Adipocyte (in vitro differentiated cells): ENCODE measurements around the gene ABCD3.

Experiments
- DNase-seq: peaks from one replicate; pipeline ENCODE4 v3.0.0-alpha.2; 2015; ENCODE audit warnings: low read depth
- H3K27me3 ChIP-seq: replicated peaks from 2 replicates; pipeline ENCODE4 v1.7.0; 2013; ENCODE audit warnings: mild to moderate bottlenecking, low read length, moderate library complexity; ENCODE audit not compliant: control insufficient read depth, insufficient read depth
- H3K36me3 ChIP-seq: 2 replicates; pipeline ENCODE4 v1.7.0; 2013; ENCODE audit warnings: low read length, mild to moderate bottlenecking, moderate library complexity; ENCODE audit not compliant: control insufficient read depth, insufficient read depth, severe bottlenecking
- H3K4me1 ChIP-seq: 2 replicates; pipeline ENCODE4 v1.7.0; 2013; ENCODE audit warnings: mild to moderate bottlenecking, low read length, moderate library complexity; ENCODE audit not compliant: control insufficient read depth, insufficient read depth
- H3K4me3 ChIP-seq: 2 replicates; pipeline ENCODE4 v1.7.0; 2013; ENCODE audit warnings: mild to moderate bottlenecking, low read length, moderate library complexity
- H3K9ac ChIP-seq: 2 replicates; pipeline ENCODE4 v1.7.0; 2013; ENCODE audit warnings: mild to moderate bottlenecking, low read length, moderate library complexity
- H3K9me3 ChIP-seq: 2 replicates; pipeline ENCODE4 v1.7.0; 2013; ENCODE audit warnings: mild to moderate bottlenecking, low read length, moderate library complexity; ENCODE audit not compliant: control insufficient read depth

Gene ABCD3

DNA sequence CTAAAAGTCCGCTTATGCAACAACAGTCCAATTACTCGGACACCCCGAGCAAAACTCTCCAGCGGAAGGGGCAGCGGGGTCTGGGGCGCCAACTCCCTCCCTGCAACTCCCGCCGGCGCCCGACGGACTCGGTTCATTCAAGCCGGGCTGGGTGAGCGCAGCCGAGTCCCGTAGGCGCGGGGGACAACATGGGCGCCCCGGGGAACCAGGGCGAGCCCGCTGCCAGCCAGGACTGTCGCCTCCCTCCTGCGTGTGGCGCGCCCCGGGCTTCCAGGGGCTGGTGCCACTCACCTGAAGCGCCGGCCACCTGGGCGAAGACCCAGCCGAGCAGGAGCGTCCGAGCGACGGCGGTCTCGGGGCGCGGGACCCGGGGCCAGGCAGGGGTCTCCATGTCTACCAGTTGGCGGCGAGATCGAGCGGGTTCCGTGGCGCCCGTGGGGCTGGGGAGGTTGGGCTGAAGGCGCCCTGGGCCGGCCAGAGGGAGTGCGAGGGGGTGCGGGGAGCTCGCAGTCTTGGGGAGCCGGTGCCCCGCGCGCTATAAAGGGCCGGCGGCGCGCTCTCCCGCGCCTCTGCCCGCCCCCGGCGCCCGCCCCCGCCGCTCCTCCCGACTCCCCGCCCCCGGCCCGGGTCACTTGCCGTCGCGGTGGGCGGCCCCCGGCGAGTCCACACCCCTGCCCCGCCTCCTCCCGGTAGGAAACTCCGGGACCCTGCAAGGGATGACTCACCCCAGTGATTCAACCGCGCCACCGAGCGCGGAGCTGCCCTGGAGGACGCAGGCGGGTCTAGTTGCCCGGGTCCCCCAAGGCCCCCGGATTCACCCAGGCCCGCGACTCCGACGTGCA is 123.3 kb downstream of the ABCD3 start, which contains the start of gene F3:
TSS of gene F3 (minus strand) at position 514 of the 842 bp plus-strand sequence. CDS start at position 391, 123 bp downstream.
- peak; percentile 96 for DNase-seq
- Histone ChIP-seq H3K9me3 (no peaks in the 10 kb centered on the region), H3K4me3 (peak within 1 kb of the TSS; percentile 91), H3K4me1 (peaks cover 67% of the 10 kb centered on the region), H3K27me3 (no peaks in the 10 kb centered on the region), H3K36me3 (peaks cover 35% of the 10 kb centered on the region), H3K9ac (peak within 1 kb of the TSS; percentile 91)

DNA sequence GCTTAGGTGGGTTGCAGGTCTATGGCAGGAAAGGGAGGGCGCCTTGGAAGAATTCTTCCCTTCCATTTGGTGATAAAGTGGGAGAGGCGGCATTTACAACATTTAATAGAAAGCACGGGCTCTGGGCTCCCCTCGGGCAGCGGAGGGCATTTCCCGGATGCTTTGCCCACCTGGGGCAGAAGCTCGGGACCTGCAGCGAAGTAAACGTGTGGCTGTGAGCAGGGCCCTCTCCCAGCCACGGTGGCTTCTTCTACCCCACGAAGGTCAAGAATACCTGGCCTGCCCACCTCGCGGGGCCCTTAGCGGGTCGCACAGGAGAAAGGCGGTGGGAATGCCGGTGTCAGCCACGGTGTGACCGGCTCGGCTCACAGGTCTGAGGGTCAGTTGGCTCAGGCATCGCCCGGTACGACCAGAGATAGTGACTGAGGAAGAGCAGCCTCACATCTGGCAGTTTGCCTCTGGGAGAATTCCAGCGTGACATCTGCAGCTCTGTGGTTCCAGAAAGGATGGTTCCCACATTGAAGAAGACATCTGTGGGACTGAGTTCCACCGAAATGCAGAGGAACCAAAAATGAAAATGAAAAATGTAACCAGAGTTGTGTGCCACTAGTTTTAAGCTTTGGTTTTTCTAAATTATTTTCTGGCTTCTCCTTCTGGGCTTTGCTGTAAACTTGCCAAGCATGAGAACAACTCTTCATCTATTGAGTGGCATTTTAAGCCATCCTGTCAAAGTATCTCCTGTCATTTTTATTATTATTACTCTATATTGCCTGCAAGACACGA is 124.1 kb downstream of the ABCD3 start:
- Histone ChIP-seq H3K27me3 (no peaks in the 10 kb centered on the region), H3K9ac (peak overlapping the region; percentile 91), H3K4me1 (peaks cover 59% of the 10 kb centered on the region), H3K36me3 (peaks cover 27% of the 10 kb centered on the region), H3K4me3 (peak overlapping the region; percentile 91), H3K9me3 (no peaks in the 10 kb centered on the region)
- peak; percentile 63 for DNase-seq

DNA sequence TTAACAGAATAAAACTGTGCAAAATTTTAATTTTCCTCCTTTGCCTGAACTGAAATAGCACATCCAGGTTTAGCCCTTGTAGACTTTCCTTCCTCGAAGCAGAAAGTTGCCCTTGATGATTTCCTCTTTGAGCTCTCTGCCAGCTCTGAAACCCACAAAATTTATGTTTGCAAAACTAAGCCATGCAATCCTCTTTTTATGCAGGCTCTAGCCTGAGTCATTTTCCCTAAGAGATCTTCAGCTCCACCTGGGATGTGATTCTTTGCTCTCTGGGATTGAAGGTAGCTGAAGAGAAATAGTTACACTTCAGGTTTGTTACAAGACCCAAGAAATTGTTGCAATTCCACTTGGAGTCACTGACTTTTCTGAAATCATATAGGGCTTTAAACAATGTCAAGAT is 124.8 kb downstream of the ABCD3 start:
- Histone ChIP-seq H3K9me3 (no peaks in the 10 kb centered on the region), H3K27me3 (no peaks in the 10 kb centered on the region), H3K4me1 (peaks cover 52% of the 10 kb centered on the region), H3K36me3 (peaks cover 20% of the 10 kb centered on the region), H3K9ac (peak overlapping the region; percentile 91), H3K4me3 (peak overlapping the region; percentile 91)
- peak; percentile 65 for DNase-seq

DNA sequence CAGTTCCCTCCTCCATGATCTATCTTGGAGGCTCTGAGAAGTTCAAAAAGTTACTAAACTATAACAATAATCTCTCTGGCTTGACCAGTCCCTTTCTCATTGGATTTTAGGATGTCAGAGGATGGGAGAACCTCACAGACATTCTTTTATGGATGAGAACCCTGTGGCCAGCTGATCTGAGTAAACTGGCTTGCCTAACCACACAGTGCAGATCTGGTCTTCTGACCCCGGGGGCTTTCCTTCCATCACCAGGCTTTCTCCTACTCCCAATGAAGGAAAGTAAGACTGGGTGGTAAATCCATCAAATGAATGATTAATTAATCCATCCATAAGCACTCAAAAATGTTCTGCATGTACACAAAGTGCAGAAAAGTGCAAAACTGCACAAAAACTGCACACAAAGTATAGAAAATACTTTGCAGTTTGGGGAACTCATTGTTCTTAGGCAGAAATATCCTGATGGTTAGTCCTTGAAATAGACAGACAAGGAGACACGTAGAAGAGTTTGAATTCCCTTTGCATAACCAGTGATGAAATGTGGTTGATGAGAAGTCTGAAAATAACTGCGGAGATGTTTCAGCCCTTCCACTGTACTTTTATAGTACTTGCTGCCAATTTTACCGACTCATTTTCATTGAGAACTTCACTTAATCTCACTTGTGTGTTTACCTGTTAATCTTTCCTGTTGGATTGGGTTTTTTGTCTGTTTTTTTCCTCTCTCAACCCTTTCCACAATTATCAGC is 125.9 kb downstream of the ABCD3 start:
- no peaks in the 10 kb centered on the region for H3K27me3 ChIP-seq
- H3K36me3 ChIP-seq: peaks cover 9% of the 10 kb centered on the region
- peak overlapping the region; percentile 73 for H3K4me3 ChIP-seq
- DNase-seq: no peak
- no peaks in the 10 kb centered on the region for H3K9me3 ChIP-seq
- H3K9ac ChIP-seq: peak overlapping the region; percentile 91
- H3K4me1 ChIP-seq: peaks cover 44% of the 10 kb centered on the region

DNA sequence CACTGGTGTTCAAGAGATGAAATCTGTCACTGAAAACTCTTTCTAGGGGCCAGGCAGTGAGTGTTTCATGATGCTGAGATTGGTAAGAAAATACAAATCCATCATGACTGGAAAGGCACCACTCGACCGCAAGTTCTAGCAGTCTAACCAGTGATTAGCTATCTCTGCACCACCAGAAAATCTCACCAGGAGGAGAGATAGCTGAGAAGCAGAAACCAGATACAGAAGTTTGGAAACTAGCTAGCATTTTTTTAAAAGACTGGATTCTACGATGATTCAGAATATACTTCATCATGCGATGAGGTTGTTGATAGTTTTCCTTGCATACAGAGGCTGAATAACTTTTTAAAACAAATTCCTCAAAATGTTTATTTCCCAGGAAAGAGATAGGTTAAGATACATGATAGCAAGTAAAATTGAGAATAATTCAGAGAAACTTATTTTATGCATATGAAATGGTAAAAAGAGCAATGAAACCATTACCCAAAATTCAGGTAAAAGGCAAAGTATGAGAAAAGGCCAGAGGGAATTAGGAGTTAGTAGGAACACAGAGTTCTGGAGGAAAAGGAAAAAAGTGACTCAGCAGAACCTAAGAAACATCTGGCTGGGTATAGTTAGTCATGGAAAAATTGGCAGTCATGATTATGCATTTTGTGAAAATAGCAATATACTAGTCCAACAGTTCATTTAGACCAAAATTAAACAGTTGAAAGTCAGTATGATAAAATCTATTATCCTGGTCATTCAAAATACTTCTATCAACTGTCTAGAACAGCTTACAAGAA is 126.7 kb downstream of the ABCD3 start:
- Histone ChIP-seq H3K4me1 (peaks cover 40% of the 10 kb centered on the region), H3K27me3 (no peaks in the 10 kb centered on the region), H3K9ac (peak overlapping the region; percentile 91), H3K4me3 (peak overlapping the region; percentile 73), H3K9me3 (no peaks in the 10 kb centered on the region), H3K36me3 (peaks cover 3% of the 10 kb centered on the region)
- DNase-seq: peak; percentile 89

DNA sequence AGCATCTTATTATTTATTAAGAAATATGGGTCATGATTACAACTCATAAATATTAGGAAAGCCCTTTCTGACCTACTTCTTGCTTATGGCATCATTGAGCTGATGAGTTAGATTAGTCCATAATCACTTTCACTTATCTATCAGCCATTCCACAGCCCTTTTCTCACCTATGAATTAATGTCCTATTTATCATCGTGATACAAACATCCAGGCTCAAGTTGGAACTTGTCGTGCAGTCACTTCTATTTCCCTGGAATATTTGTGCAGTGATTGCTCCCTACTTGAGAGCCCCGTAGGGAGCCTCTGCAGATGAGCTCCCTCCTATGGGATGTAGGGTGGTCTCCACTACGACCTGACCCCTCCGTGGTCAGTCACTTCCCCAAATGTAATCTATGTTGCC is 131.5 kb downstream of the ABCD3 start:
- H3K4me3 ChIP-seq: no peak overlapping the region
- no peaks in the 10 kb centered on the region for H3K27me3 ChIP-seq
- DNase-seq: no peak
- peaks cover 27% of the 10 kb centered on the region for H3K4me1 ChIP-seq
- H3K9ac ChIP-seq: no peak overlapping the region
- H3K36me3 ChIP-seq: no peaks in the 10 kb centered on the region
- no peaks in the 10 kb centered on the region for H3K9me3 ChIP-seq

DNA sequence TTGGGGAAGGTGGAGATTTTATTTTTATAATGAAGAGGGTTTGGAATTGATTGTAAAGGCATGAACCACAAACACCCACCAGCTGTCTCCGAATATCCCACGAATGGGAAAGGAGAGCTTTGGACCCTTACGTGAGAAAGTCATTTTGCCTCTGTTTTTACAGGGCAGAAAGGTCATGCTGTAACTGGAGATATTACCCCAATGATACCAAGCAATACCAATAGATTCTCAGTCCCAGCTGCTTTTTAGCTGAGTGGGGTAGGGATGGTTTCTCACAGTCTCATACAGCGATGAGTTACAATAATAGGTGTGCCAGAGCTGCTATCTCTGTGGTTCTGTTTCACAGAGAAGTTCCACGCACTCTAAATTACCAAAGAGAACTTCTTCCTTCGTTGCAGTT is 132.2 kb downstream of the ABCD3 start:
- H3K4me3 ChIP-seq: no peak overlapping the region
- no peak for DNase-seq
- no peaks in the 10 kb centered on the region for H3K9me3 ChIP-seq
- peaks cover 21% of the 10 kb centered on the region for H3K4me1 ChIP-seq
- H3K36me3 ChIP-seq: no peaks in the 10 kb centered on the region
- H3K27me3 ChIP-seq: no peaks in the 10 kb centered on the region
- no peak overlapping the region for H3K9ac ChIP-seq

DNA sequence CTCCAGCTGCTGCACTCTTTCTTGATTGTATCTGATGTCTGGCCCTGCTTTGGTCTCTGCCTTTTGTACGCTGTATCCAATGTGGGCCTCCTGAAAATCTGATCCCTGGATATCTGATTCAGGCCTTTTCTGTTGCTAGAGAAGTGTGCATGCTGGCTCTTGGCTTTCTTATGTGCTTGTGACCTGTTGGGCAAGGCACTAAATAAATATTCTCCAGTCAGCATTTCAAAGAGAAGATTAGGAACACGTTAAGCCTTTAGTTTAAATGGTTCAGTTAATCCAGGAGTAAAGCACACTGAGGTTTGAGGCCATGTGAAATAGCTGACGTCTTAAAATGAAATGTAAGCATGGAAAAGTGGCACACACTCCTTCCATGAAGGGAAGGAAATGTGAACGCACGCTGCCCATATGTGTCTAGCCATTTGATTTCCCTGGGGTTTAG is 132.6 kb downstream of the ABCD3 start:
- Histone ChIP-seq H3K4me1 (peaks cover 17% of the 10 kb centered on the region), H3K9ac (no peak overlapping the region), H3K9me3 (no peaks in the 10 kb centered on the region), H3K36me3 (no peaks in the 10 kb centered on the region), H3K4me3 (no peak overlapping the region), H3K27me3 (no peaks in the 10 kb centered on the region)
- peak; percentile 30 for DNase-seq

DNA sequence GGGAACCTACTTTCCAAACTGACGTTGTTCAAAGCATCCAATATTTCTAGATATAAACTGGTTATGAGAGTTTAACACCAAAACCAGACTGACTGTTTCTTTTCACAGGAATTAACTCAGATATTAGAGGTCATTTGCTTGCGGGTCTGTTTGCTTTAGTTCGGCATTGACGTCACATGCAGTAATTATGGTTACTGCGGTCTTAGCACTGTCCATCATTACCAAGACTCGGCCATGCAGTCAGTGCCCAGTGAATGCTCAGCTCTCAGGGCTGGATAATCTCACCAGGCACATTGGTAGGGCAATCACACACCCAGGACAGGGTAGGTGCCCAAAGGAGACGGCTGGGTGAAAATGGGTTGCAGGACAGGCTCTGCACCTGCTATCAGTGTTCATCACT is 133.3 kb downstream of the ABCD3 start:
- Histone ChIP-seq H3K9ac (no peak overlapping the region), H3K4me1 (peaks cover 16% of the 10 kb centered on the region)

DNA sequence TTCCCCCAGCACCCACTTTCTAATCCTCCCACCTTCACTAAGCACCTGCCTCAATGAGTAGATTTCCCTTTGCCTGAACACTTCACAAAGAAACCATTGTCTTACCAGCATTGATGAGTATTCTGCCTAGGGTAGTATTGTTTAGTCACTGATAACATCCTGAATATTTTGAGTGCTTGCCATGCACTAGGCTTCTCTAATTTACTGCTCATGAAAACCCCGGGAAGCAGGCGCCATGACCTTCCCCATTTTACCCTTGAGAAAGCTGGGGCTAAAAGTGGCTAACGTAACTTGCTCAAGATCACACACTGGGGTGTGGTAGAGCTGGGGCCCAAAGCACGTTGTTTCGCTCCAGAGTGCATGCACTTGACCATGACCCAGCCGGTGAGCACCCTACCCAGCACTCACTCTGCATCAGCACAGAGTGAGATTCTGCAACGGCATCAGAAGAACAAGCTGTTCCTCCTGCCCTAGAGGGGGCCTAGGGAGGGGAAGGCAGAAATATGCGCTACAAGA is 133.9 kb downstream of the ABCD3 start:
- Histone ChIP-seq H3K27me3 (no peaks in the 10 kb centered on the region), H3K9me3 (no peaks in the 10 kb centered on the region)
- no peak for DNase-seq

More for the DNA sequence above, 133.3 kb downstream of the ABCD3 start:
- DNase-seq: no peak
- no peaks in the 10 kb centered on the region for H3K9me3 ChIP-seq
- no peaks in the 10 kb centered on the region for H3K27me3 ChIP-seq
- no peaks in the 10 kb centered on the region for H3K36me3 ChIP-seq
- H3K4me3 ChIP-seq: no peak overlapping the region

More for the DNA sequence above, 133.9 kb downstream of the ABCD3 start:
- Histone ChIP-seq H3K36me3 (no peaks in the 10 kb centered on the region), H3K4me3 (no peak overlapping the region), H3K9ac (no peak overlapping the region), H3K4me1 (peaks cover 16% of the 10 kb centered on the region)
